GM21367 (cell line): ENCODE measurements around the gene KANSL1.
"Not testable (repeated sequence)": the region's sequence is repeated elsewhere in the genome, so short reads cannot be mapped to it uniquely, and the experiment has no call there.

Experiments
- ATAC-seq: cut with Tn5 transposase; IDR thresholded peaks from one replicate; pipeline ENCODE4 v1.9.1; 2021; ENCODE audit not compliant: unreplicated experiment

The KANSL1 gene

DNA sequence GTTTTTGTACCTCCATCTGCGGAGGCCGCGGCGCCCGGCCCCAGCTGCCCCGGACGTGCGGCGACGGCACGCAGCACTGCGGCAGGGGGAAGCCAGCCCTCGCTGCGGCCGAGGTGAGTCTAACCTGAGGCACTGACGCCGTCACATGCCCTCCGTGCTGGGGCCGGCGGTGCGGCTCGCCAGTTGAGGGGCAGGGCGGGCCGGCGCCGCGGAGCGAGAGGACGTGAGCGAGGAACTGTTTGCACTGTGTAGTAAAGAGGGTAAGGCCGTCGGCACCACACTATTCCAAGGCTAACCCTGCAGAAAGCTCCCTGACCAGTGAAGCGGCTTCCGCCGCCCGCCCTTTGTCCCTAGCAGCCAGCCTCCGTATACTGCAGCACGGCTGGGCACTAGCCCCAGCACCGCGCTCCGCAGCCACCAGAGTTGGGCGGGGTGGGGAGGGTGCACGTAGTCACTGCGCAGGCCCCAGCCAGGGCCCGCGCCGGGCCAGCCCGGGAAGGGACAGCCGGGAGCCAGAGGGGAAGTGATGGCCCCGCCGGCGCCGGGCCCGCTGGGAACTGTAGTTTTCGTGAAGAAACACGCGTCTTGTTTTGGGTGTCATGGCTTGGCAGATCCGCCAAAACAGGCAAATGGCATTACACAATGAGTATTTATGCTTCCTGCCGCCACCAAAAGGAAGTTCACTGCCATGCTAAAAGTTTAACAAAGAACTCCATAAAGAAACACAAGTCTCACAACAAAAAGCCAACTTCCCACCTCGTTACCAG, 580 bp upstream of the KANSL1 start:
- ATAC-seq, result peak; percentile 56

DNA sequence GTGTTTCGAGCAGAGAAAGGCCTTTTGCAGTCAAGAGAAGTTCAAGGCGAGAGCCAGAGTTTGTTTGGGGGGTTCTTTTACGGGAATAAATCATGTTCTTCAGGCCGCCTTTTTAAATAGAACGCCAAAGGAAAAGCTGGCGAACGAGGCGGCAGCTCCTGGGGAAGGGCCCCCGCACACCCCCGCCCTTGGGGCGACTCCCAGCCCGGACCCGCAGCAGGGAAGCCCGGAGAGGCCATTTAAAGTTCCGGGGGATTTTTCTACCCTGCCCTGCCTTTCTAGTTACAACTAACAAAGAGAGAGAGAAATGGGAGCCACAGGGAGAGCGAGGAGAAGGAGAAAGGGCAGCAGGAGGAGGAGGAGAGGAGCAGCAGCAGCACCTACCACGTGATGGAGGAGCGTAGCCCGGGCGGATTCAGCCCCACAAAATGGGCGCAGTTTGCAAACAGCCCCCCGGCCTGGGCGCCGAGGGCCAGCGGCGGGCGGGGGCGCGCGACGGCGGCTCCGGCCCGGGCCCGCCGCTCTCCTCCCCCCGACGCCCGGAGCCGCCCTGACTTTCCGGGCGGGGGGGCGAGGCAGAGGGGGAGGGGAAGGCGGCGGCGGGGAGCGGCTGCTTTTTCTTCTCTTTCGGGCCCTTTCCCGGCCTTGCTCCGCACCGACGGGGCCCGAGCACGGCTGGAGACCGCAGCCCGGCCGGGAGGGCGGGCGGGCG, 634 bp downstream of the KANSL1 start:
- peak; percentile 20 for ATAC-seq

DNA sequence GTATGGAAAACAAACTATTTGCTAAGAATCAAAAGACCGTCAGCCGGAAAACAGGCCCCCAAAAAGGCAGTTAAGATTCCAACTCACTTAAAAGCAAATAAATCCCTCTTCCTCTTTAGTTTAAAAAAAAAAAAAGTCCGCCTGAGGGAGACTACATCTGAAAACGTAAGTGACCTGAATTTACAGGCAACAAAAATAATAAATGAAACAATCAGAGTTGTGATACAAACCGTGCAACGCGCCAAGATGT, 1.1 kb downstream of the KANSL1 start:
- no peak for ATAC-seq

DNA sequence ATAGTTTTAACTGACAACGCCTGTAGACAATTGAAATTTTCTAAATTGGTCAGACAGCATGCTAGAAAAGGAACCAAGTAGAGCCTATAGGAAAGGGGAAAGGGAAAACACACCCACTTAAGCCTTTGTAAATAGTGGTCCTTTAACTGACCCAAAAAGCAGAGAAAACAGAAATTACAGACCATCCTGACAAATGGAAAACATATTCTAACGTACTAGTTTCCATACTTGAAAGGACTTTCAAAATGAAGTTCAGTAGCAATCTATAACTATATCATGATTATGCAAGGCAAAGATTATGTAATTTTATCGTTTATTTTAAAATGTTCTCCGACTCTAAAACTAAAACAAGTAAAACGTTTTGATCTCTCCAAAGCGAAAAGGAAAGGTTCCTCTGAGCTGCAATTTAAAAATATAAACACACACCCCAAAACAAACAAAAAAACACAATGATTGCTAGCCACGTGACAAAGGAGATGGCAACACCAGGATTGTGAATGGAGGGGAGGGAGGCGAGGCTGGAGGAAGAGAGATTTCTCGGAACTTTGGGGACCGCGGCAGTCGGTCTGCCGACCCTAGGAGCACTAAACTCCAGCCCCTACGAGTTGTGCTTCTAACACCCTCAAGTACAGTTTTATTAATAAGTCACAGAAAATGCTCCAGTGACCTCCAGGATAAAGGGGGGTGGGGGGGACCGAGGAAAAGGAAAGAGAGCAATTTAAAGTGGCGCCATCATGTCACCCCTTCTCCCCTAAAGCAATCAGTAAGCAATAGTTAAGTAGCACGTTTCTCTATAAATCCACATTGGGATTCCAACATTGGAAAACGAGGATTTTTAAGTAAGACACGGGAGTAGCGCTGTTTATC, 1.7 kb downstream of the KANSL1 start:
- ATAC-seq, result no peak

DNA sequence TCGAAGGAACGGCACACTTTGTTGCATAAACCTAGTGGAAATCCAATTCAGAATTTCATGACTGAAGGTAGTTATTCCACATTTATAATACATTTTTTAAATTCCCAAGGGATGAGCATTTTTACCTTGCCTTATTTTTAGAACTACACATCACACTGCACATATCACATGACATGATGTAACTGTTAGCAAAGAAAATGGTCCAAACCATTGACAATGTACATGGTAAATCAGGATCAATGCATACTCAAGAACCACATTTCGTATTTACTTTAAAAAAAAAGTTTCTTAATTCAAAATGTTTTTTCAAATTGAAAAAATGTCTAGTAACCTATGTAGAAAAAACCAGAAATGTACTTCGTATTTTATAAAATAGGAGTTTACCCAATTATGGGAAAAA, 2.5 kb downstream of the KANSL1 start:
- no peak for ATAC-seq

DNA sequence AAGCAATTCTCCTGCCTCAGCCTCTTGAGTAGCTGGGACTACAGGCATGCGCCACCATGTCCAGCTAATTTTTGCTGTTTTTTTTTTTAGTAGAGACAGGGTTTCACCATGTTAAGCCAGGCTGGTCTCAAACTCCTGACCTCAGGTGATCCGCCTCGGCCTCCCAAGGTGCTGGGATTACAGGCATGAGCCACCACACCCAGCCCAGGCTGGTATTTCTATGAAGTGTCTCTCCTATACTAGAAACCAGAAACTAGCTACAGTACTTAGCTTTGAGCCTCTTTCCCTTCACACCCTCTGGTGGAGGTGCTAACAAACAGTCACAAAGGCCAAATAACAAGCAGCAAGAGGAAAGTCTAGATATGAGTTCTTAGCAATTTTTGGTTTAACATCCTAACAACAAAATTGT, 6.4 kb downstream of the KANSL1 start:
- ATAC-seq, result not testable (repeated sequence)

DNA sequence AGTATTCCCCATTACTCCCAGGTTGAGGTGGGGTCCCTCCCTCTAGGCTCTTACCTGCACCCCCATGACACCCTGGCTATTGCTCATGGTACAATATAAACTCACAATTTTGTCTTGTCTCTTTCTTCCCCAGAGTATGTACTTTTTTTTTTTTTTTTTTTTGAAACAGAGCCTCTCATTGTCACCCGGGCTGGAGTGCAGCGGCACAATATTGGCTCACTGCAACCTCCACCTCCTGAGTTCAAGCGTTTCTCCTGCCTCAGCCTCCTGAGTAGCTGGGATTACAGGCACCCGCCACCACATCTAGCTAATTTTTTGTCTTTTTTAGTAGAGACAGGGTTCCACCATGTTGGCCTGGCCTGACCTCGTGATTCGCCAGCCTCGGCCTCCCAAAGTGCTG, 8.5 kb downstream of the KANSL1 start:
- ATAC-seq, result no peak

DNA sequence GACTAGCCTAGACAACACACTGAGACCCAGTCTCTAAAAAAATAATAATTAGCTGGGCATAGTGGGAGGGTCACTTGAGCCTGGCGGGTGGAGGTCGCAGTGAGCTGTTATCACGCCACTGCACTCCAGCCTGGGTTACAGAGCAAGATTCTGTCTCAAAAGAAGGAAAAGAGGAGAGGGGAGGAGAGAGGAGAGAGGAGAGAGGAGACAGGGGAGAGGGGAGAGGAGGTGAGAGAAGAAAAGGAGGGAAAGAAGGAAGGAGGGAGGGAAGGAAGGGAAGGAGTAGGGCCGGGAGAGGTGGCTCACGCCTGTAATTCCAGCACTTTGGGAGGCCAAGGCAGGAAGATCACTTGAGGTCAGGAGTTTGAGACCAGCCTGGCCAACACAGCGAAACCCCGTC, 9.8 kb downstream of the KANSL1 start:
- ATAC-seq, result not testable (repeated sequence)

DNA sequence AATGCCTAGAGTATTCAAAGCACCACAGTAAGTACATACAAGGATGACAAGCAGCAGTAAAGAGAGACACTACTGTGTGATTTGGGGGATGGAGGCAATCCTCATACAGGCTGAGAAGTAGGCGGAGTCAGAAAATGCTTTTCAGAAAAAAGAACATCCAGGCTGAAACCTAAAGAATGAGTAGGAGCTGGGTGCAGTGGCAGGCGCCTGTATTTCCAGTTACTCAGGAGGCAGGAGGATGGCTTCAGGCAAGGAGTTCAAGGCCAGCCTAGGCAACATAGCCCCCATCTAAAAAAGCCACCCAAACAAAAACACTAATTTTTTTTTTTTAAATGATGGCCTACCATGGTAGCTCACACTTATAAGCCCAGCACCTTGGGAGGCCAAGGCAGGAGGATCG, 10.3 kb downstream of the KANSL1 start:
- no peak for ATAC-seq

DNA sequence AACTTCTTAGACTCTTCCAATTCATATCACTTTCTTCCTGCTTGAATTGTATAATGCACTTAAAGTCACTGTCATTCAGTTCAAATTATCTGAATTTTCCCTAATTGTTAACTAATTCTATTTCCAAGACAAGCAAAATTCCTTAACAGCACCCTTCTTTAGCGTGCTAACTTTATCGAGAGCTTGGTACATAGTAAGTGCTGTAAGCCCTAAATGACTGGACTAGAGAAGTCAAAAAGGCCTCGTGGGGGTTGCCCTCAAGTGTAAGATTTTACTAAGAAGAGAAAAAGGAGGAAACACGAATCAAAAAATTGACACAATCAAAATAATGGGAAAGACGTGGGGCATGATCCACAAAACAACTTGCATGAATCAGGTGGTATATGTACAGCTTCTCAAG, 11.3 kb downstream of the KANSL1 start:
- ATAC-seq, result no peak

DNA sequence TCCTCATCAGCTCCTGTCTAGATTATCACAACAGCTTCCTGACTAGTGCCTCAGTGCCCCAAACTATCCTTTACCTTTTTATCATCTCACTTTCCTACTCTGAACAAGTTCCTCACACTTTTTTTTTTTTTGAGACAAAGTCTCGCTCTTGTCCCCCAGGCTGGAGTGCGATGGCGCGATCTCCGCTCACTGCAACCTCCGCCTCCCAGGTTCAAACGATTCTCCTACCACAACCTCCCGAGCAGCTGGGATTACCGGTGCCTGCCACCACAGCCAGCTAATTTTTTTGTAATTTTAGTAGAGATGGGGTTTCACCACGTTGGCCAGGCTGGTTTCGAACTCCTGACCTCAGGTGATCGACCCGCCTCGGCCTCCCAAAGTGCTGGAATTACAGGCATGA, 11.9 kb downstream of the KANSL1 start:
- ATAC-seq, result not testable (repeated sequence)

DNA sequence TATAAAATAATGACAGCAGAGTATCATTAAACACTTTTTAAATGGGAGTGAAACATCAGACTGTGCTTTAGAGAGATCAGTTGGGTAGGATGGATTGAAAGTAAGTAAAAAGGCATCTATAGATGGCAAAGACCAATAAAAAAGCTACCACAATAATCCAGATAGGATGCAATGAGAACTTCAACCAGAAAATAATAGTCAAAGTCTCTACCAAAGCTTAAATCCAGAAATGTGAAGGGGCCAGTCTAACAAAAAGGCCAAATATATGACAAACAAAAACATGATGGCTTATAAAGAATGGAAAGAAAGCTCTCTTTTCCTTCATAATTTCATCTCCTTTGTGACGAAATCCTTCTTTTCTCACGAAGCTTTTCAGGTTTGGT, 12.3 kb downstream of the KANSL1 start:
- no peak for ATAC-seq

DNA sequence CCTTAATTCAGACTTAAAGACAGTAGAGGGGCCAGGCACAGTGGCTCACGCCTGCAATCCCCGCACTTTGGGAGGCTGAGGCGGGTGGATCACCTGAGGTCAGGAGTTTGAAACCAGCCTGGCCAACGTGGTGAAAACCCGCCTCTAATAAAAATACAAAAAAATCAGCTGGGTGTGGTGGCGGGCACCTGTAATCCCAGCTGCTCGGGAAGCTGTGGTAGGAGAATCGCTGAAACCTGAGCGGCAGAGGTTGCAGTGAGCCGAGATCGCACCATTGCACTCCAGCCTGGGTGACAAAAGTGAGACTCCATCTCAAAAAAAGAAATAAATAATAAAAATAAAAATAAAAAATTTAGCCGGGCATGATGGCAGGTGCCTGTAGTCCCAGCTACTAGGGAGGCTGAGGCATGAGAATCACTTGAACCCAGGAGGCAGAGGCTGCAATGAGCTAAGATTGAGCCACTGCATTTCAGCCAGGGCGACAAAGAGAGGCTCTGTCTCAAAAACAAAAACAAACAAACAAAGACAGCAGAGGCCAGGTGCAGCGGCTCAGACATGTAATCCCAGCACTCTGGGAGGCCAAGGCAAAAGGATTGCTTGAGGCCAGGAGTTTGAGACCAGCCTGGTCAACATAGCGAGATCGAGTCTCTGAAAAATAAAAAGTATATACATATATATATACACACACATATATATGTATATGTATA, 12.9 kb downstream of the KANSL1 start:
- ATAC-seq, result not testable (repeated sequence)

DNA sequence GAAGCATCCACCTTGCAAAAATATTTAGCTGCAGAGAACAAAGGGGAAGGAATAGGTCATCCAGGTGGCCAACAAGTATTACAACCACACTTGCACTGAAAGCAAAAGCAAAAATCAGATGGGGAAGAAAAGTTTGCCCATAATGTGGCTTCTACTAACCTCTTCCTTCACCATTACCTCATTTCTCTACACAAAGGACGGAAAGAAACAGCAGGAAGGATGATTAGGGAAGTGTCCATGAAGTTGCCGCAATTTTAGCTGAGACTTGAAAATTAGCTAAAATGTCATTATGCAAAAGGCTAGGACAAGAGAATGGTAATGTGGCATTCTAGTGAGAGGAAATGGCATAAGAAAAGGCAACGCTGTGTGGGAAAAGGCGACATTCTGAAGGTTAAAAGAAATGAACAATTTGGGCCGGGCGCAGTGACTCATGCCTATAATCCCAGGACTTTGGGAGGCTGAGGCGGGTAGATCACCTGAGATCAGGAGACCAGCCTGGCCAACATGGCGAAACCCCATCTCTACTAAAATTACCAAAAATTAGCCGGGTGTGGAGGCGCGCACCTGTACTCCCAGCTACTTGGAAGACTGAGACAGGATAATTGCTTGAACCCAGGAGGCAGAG, 13.7 kb downstream of the KANSL1 start:
- ATAC-seq, result no peak

DNA sequence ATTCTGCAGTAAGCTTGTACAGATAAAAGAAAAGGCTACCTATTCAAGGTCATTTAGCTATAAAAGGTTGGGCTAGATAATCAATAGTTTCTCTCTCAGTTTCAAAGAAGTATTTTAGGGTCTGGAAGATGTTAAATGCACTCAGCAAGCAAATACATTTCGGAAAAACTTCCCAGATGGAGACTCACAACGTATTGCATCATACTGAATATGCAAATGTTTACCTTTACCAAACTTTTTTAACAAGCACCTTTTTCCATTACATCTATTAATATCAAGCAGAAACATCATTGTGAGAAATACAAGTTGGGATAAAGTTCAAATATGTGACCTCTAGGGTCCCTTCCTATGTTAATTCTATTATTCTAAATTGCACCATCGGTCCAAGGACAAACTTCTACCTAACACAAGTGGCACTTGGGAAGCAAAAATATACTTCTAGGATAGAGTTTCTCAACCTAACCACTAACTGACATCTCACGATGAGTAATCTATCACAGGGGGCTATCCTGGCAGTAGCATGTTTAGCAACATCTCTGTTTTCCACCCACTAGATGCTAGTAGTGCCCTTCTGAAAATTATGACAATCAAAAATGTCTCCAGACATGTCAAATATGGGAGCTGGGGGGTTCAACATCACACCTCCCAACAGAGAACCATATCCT, 14.5 kb downstream of the KANSL1 start:
- no peak for ATAC-seq

DNA sequence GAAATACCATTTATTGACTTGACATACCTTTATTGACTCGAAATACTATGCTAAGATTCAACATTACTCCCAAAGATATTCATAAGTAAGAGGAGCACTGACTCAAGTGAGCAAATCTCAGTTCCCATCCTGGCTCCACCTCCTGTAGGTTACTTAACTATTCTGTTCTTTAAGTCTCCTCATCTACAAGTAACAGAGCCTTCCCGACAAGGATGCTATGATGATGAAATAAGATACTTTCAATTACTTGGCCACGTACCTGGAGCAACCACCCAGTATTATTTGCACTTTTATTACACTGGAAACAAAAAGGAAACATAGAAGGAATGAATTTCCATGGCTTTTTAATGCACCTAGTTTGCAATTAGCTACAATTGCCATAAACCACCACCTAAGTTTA, 16.3 kb downstream of the KANSL1 start:
- ATAC-seq, result no peak

DNA sequence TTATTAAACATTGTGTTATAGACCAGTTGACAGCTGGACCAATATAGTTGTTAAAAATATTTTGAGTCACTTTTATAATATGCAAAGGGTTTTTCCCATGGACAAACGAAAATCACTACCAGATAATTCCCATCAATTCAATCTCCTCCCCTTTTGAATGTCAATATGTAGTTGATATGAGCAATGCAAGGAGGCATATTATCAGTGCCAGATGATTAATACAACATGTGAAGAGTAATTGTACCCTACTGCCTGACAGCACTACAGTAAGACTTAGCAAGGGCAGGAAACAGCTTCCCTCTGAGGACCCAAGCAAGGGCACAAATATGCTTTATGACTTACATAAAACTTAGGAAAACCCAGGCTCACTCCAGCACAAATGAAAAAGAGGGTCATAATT, 17.3 kb downstream of the KANSL1 start:
- no peak for ATAC-seq

DNA sequence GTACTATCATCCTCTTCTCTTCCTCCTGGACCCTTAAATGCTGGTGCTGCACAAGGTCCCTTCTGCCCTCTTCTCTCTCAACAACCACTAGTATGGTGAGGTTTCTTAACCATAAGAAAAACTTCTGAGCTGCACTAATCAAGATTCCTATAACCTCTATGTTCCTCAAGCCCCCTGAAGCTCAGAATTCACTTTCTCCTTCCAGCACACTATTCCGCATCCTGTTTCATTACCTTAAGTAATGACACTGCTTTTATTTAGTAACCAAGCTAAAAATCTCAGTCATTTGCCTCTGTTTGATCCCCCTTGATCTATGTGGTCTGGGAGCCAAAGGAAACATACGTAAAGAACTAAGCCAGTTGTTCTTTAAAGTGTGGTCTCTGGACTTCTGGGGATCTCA, 20.1 kb downstream of the KANSL1 start:
- no peak for ATAC-seq

DNA sequence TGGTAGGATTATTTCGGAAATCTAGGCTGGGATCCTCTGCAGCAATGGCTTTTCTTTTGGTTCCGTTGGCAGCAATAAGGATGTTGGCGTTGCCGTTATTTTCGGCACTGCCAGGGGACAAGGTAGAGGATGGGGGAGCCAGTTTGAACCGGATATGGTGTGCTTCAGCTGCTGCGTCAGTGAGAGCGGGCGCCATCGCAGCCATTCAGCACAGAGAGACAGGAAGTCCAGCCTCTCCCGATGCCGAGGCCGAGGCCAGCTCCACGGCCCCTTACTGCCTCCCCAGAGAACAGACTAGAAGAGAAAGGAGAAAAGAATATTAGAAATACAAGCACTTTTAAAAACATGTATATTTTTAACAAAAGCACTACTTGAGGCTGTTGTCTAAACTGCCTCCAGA, 21.3 kb downstream of the KANSL1 start:
- no peak for ATAC-seq

DNA sequence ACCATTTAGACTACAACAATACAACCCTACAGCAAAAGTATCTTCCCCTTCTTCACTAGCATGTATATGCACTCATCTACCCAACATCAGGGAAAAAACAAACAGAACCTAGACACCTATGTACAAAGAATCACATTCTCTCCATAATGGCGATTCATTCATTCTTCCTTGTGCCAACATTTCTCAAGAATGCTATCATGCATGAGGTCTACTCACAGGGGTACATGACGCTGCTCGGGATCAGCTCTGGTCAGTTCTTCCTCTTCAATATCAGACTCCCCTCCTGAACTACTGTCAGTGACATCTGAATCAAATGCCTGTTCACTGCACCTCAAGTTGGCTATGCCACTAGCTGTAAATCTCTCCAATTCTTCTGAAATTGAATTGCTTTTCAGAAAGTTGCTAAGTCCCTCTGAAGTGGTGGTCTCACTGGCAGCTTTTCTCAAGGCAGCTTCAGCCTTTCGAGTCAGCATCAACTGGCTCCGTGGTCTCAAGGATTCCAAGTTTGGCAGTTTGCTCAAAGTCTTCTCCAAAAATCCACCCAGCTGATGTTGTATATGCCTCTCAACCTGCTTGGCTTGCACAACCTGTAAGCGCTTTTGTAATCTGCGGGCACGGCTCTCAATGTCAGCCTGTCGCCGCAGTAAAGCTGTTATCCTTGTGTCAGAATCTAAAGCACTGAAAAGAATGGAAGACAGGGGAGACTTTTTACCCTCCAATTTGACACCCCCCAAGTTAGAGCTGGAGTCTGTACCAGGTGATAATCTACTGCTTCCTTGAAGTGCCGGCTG, 22.4 kb downstream of the KANSL1 start:
- ATAC-seq, result no peak
